NCI-H2196 (cell line): ENCODE data around the gene NUDT8.
A peak's percentile ranks its signal among the peaks of the same experiment; 100 is the strongest.
"Not testable (repeated sequence)": the region's sequence is repeated elsewhere in the genome, so short reads cannot be mapped to it uniquely, and the experiment has no call there.

Source experiments
- DNase-seq: peaks from one replicate; lab custom pipeline; 2025; ENCODE audit not compliant: unreplicated experiment; lab: John Stamatoyannopoulos, UW

The NUDT8 gene

DNA sequence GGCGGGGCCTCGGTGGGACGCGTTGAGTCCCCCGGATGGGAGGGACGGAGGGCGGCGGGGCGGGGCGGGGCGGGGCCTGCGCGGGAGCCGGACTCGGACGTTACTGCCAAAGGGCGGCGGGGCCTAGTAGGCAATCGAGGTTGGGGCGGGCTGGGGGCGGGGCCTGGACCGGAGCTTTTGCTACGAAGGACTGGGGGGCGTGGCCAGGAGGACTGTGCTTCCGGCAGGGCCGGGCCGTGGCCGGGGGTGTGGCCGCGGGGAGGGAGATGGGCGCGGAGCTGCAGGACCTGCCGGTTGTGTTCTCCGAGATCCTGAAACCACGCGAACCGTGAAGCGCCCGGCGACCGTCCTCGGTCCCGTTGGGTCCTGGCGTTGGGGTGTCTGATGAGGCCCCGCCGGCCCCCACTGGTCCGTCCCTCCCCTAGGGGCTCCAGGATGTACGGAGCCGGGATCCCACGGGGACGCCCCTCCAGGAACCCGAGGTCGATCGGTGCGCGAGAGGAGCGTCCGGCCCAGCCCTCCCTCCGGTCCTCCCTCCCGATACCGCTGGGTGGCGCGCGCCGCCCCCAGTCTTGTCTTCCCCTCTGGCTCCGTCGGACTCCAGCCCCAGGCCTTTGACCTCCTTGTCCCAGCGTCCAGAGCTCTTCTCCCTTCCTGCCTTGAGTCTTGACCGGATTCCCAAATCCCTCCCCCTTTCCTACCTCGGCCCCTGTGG, 648 bp upstream of the NUDT8 start:
- DNase-seq = peak; percentile 98

DNA sequence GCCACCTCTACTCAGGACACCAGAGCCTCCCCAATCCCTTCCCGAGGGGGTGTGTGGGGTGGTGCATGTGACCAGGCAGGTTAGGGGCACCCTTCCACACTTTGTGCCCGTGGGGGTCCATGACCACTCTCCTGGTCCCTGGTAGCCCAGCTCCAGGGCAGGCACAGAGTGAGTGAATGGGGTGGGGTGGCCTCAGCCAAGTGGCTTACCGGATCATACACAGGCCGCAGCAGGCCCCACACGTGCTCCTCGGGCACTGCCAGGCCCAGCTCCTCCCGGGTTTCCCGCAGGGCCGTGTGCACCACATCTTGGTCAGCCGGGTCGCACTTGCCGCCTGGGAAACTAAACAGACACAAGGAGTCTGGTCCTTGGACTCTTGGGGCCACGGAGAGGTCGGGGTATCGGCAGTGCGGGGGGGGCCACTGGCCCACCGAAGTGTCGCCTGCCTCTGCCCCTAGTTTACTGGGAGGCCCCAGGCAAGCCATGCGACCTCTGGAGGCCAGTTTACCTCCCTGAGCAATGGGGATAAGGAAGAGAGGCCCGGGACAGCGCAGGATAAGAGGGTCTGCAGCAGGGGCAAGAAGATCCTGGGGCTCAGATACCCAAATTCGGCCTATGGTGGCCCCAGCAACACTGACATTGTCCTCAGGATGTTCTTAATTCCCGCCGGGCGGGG, 889 bp downstream of the NUDT8 start:
- no peak for DNase-seq

DNA sequence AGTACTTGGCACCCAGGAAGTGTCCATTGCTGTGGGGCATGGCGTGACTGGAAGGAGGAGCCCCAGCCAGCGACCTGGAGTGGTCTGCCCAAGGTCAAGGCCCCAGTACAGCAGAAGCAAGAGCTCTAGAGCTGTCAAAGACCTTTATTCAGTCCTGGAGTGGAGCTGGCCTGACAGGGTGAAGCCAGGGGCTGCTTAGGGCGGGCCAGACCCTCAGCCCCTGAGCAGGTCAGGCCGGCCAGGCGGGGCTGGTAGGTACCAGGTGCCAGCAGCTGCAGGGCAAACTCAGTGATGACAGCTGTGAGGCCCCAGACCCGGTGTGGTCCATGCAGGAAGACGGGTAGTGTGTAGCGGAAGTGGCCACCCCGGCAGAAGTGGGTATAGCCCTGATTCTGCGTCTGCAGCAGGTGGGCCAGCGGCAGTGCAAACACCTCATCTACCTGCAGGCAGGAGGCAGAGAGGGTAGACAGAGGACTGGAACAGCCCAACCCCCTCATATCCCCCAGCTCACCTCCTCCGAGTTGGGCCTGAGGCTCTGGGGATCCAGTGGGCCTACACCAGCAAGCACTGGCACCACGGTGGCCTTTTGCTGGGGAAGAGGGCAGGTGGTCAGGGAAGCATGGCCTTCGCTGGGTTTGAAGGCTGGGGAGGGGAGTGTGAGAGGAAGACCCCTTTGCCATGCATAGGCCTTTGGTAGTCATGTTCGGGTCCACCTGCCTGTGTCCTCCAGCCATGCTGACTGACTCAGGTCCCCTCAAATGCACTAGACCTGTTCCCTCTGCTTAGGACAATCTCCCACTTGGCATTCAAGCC, 1.7 kb downstream of the NUDT8 start:
- DNase-seq = no peak

DNA sequence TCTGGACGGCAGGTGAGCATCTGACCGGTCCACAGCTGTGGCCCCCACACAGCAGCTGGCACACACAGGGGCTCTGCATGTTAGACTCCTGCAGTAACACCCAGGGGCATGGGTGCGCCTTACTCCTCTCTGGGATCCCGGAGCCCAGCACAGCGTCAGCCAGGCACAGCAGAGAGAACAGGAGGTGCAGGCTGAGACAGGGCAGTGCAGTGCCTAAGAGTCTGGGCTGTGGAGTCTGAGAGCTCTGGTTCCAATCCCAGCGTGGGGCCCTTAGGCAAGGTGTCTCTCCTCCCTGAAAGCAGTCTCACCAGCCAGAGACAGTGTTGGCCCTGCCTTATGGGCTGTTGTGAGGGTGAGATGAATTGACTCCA, 2.3 kb downstream of the NUDT8 start:
- DNase-seq = no peak

DNA sequence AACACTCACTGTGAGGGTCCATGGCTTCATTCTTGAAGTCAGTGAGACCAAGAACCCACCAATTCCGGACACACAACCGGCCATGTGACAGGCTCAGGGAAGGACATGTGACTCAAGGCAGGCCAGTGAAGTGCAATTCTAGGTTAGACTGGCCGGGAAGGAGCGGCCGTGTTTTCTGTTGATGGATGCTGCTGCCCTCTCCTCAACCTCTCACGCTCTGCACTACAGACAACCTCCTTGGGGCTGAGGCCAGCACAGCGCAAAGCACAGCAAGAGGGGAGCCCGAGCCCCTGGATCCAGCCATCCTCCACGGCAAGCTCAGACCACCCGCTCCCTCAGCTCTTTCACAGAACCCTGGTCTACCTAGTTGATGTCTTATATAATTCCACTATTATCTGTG, 2.8 kb downstream of the NUDT8 start:
- DNase-seq = no peak

DNA sequence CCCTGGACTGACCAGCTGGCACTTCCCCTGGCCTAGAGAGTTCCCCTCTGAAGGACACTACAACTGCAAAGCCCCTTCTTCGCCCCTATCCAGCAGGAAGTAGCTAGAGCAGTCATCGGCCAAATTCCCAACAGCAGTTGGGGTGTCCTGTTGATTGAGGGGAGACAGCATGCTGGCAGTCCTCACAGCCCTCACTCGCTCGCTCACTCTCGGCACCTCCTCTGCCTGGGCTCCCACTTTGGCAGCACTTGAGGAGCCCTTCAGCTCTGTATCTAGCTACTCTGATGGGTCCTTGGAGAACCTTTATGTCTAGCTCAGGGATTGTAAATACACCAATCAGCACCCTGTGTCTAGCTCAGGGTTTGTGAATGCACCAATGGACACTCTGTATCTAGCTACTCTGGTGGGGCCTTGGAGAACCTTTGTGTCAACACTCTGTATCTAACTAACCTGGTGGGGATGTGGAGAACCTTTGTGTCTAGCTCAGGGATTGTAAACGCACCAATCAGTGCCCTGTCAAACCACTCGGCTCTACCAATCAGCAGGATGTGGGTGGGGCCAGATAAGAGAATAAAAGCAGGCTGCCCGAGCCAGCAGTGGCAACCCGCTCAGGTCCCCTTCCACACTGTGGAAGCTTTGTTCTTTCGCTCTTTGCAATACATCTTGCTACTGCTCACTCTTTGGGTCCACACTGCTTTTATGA, 3.5 kb downstream of the NUDT8 start:
- not testable (repeated sequence) for DNase-seq

DNA sequence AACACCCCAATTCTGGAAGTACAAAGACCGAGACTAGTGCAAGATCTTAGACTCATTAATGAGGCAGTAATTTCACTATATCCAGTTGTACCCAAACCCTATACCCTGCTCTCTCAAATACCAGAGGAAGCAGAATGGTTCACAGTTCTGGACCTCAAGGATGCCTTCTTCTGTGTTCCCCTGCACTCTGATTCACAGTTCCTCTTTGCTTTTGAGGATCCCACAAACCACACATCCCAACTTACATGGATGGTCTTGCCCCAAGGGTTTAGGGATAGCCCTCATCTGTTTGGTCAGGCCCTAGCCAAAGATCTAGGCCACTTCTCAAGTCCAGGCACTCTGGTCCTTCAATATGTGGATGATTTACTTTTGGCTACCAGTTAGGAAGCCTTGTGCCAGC, 5.9 kb downstream of the NUDT8 start:
- DNase-seq = not testable (repeated sequence)

DNA sequence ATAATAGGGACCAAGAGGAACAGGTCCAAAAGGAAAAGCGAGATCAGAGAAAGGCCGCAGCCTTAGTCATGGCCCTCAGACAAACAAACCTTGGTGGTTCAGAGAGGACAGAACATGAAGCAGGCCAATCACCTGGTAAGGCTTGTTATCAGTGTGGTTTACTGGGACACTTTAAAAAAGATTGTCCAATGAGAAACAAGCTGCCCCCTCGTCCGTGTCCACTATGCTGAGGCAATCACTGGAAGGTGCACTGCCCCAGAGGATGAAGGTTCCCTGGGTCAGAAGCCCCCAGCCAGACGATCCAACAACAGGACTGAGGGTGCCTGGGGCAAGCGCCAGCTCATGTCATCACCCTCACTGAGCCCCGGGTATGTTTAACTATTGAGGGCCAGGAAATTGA, 6.8 kb downstream of the NUDT8 start:
- not testable (repeated sequence) for DNase-seq

DNA sequence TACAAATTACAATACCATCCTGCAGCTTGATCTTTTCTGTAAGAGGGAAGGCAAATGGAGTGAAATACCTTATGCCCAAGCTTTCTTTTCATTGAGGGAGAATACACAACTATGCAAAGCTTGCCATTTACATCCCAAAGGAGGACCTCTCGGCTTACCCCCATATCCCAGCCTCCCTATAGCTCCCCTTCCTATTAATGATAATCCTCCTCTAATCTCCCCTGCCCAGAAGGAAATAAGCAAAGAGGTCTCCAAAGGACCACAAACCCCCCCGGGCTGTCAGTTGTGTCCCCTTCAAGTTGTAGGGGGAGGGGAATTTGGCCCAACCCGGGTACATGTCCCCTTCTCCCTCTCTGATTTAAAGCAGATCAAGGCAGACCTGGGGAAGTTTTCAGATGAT, 7.8 kb downstream of the NUDT8 start:
- DNase-seq = not testable (repeated sequence)

DNA sequence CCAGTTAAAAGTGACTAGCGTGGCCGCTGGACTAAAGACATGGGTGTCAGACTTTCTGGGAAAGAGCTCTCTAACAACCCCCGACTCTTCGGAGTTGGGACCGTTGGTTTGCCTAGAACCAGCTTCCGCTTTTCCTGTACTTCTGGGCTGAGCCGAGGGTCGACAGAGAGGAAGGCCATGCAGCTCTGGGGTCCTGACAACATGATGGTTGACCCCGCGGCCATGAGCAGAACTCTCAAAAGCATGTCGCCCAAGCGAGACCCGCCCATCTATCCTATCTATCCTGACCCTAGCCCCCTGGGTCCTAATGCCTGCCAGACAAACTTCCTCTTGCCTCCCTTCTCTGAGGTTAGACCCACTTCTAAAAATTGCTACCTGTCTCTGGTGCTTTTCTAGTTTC, 9.1 kb downstream of the NUDT8 start:
- DNase-seq = not testable (repeated sequence)

DNA sequence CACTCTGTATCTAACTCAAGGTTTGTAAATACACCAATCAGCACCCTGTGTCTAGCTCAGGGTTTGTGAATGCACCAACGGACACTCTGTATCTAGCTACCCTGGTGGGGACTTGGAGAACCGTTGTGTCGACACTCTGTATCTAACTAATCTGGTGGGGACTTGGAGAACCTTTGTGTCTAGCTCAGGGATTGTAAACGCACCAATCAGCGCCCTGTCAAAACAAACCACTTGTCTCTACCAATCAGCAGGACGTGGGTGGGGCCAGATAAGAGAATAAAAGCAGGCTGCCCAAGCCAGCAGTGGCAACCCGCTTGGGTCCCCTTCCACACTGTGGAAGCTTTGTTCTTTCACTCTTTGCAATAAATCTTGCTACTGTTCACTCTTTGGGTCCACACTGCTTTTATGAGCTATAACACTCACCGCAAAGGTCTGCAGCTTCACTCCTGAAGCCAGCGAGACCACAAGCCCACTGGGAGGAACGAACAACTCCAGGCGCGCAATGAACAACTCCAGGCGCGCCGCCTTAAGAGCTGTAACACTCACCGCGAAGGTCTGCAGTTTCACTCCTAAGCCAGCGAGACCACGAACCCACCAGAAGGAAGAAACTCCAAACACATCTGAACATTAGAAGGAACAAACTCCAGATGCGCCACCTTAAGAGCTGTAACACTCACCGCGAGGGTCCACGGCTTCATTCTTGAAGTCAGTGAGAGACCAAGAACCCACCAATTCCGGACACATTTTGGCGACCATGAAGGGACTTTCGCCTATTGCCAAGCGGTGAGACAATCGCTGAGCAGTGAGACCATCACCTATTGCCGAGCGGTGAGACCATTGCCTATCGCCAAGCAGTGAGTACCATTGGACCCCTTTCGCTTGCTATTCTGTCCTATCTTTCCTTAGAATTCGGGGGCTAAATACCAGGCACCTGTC, 9.8 kb downstream of the NUDT8 start:
- DNase-seq = not testable (repeated sequence)

DNA sequence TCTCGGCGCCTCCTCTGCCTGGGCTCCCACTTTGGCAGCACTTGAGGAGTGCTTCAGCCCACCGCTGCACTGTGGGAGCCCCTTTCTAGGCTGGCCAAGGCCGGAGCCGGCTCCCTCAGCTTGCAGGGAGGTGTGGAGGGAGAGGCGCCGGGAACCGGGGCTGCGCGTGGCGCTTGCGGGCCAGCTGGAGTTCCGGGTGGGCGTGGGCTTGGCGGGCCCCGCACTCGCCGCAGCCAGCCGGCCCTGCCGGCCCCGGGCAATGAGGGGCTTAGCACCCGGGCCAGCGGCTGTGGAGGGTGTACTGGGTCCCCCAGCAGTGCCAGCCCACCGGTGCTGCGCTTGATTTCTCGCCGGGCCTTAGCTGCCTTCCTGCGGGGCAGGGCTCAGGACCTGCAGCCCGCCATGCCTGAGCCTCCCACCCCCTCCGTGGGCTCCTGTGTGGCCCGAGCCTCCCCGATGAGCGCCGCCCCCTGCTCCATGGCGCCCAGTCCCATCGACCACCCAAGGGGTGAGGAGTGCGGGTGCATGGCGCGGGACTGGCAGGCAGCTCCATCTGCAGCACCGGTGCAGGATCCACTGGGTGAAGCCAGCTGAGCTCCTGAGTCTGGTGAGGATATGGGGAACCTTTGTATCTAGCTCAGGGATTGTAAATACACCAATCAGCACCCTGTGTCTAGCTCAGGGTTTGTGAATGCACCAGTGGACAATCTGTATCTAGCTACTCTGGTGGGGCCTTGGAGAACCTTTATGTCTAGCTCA, 10.7 kb downstream of the NUDT8 start:
- DNase-seq = not testable (repeated sequence)

DNA sequence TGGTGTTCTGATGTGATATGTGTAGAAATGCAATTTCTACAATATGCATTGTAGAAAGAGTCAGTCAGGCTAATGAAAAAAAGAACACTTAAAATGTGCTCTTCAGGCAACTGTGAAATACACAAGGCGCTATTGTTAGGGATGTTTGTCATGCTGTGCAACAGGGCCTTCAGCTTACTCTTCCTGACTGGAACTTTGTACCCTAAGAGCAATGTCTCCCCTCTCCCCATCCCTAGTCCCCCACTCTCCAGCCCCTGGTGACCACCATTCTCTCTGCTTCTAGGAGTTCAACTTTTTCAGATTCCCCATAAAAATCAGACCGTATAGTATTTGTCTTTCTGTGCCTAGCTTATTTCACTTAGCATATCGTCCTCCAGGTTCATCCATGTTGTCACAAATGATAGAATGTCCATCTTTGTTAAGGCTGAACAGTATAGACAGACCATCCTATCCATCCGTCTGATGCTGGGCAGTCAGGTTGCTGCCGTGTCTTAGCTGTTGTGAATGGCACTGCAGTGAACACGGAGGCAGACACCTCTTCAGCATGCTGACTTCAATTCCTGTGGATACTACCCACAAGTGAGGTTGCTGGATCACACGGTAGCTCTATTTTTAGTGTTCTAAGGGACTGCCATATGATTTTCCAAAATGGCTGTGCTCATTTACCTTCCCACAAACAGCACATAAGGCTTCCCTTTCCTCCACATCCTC, 12.3 kb downstream of the NUDT8 start:
- no peak for DNase-seq

DNA sequence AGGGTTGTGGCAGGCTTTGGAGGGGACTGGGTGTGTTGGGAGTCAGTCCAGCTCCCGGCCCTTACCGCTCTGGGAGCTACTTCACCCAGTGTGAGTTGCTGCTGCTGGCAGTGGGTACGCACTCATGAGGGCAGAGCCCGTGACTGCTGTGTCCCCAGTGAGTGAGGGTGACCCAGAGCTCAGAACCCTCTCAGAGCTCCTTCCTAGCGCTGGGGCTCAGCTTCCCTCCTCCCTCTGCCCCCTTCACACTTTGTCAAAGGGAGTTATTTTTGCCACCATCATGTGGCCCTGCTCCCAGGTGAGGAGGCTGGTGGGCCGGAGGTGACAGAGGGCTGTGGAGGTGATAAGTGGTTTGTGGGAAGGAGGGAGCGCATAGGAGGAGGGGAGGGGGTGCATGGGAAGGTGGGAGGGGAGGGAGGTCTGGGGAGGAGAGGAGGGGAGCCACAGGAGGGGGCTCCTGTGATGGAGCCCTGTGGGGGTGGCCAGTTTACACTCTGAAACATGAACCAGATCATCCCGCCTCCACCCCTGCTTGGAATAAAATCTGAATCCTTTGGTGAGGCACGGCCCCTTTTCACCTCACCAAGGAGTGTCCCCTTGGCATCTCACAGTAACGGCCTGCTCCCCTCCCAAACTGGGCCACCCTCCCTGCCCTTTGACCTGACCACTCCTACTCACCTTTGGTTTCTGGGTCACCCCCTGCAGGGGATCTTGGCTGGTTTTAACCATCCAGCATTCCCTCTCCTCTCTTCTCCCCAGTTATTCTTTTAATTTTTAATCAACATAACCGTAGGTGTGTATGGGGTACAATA, 13.1 kb downstream of the NUDT8 start:
- no peak for DNase-seq

DNA sequence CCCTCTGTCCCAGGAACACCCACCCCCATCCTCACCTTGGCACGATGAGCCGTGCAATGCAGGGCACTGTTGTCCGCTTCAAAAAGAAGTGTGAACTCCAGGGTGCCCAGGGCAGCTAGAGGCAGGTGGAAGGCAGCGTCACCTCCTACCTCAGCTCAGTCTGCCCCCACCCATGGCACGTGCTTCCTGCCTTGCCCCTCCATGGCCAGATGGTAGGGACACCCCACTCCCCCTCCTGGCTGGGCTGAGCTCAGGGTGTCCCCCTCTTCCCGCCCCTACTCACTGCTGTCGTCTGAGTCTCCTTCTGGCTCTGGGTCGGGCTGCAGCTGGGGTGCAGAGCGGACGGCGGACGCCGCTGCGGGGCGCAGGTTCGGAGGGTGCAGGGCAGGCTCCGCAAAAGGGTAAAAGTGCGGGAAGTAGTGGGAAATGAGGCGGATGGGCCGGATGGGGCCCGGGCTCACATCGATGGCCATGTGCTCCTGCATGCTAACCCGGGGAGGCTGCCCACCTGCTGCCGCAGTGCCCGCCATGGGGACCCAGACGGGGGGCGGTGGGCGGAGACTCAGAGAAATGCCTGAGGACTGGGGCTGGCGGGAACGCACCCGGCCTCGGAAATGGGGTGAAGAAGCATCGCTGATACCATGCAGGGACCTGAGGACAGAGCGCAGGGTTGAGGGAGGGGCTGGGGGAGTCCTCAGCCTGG, 13.9 kb downstream of the NUDT8 start:
- DNase-seq = no peak

DNA sequence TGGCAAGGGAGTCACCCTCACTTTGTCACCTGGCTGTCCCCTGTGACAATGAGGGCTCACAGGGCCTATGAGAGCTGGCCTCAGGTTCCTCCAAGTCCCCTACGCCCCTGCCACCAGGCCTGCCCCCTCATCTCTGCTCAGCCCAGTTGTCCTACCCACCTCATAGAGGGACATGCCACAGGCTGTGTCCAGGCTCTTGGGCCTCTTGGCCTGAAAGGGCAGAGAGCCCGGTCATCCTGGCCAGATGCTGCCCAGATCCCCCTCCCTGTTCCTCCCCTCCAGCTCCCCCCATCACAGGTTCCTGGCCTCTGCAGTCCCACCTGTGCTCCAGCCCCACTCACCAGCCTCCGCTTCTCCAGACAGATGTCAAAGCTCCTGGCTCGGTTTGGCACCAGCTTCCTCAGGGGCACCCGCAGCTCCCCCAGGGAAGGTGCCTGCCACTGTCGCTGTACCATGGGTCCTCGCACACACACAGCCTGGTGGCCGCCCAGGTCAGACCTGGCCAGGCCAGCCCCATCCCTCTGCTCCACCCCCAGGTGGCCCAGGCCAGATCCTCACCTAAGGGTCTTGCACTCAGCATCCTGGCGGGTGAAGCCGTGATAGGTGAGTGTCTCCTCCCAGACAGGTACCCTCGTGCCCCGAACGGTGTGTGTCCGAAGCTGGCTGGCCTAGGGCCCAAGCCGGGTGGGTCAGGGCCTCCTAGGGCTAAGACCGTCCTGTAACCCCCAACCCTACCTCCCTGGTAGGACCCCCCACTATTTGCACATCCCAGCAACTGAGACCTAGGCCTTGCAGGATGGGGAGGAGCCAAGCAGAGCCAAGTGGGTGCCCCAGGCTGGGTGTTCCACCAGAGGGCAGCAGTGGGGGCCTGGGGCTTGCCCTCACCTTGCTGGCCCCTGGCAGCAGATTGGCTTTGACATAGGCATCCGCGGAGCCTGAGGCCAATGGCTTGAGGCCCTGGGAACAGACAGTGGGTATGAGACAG, 14.7 kb downstream of the NUDT8 start:
- peak; percentile 52 for DNase-seq
